GM13977 (cell line): ENCODE data around the gene E2F6.

Source experiments
- DNase-seq: peaks from one replicate; pipeline ENCODE4 v3.0.0; 2012; ENCODE audit warnings: low spot score
- CTCF ChIP-seq: IDR thresholded peaks from 2 replicates; pipeline ENCODE4 v1.5.1; 2012; ENCODE audit warnings: mild to moderate bottlenecking, control low read depth; ENCODE audit not compliant: insufficient read depth; ENCODE audit errors: extremely low read depth, missing control alignments
- in situ Hi-C: fragments of 300-500 bp; cut with MboI; formaldehyde crosslinking; loops from one replicate; pipeline ENCODE4 v1.12.0; 2022; ENCODE audit warnings: low sequenced_read_pairs, low pct_unique_long_range_greater_than_20kb, mixed read lengths, inconsistent platforms; ENCODE audit not compliant: unreplicated experiment

Gene E2F6

GRCh38 chr2:11483806-11484617 is 18.1 kb upstream of the E2F6 start:
- in situ Hi-C loops: loop anchor here (25.0 kb wide), 1 partner anchor 1528 kb away; no protein-coding TSS in a partner anchor
- no peak for DNase-seq
- TF ChIP-seq CTCF: no peak

DNA sequence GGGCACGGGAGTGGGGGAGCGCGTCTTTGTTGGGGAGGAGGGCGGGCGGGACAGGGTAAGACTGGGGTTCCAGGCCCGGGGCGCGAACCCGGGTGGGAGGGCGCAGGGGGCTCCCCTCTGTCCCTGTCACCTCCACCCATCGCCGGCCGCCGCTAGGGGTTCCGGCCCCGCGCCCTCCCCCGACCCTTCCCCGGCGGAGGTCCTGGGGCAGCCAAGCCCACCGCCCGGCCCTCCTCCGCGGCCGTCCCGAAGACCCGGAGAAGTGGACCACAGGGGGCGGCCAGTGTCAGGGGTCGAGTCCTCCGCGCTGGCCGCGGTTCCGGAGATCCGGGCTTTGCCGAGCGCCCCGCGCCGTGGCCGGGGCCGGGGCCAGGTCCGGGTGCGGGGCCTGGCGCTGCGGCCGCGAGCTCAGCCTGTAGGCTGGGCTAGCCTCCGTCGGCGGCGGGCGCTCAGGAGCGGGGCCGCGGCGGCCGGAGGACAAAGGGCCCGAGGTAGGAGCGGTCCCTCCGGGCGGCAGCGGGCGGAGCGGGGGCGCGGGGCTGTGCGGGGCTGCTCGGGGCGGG is 16.6 kb upstream of the E2F6 start:
- in situ Hi-C loops: loop anchor here (25.0 kb wide), 1 partner anchor 1530 kb away; no protein-coding TSS in a partner anchor
- no peak for TF ChIP-seq CTCF
- DNase-seq: peak; percentile 40

DNA sequence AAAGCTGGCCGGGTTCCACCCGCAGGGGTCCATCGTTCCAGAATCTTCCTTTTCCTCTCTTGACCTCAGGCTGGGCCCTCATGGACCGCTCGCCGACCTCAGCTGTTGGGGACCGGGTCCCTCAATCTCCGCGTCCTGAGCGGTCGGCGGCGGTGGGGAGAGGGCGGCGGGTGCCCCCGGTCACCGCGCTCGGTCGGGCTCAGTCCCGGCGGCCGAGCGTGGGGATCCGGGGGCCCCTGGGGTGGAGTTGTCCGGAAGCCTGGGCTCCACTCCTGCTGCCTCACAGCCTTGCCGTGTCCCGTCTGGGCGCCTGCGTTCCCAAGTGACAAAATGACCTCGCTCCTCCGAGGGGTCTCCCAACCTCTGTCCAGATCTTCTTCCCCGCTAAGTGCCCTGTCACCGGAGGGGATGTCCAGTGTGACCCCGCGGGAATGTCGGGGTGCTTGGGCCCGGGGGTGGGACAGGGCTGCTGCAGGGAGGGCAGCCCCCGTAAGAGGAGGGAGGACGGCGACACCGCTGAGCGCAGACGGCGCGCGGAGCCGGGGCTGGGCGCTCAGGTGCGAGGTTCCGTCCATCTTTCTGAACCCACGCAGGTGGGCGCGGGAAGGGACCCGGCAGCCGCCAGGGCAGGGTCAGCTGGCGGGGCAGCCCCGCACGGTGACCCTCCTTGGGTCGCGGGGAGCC is 16.0 kb upstream of the E2F6 start:
- DNase-seq: peak; percentile 32
- no peak for TF ChIP-seq CTCF
- in situ Hi-C loops: loop anchor here (25.0 kb wide), 1 partner anchor 1530 kb away; no protein-coding TSS in a partner anchor

DNA sequence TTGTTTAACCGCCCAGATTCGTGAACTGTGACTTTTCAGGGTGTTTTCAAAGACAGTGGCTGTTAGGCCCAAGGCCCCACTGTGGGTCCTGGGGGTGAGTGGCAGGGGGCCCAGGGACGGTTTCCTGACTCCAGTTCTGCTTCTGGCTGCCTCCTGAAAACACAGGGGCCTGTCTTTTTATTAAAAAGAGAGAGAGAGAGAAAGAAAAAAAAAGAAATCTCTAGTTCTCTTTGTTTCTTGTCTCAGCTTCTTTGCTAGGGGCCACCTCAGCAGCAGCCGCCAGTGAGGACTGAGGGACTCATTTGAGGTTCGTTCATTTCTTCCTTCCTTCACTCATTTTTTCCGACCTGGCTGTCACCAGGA is 15.4 kb upstream of the E2F6 start:
- no peak for DNase-seq
- in situ Hi-C loops: loop anchor here (25.0 kb wide), 1 partner anchor 1531 kb away; no protein-coding TSS in a partner anchor
- no peak for TF ChIP-seq CTCF

GRCh38 chr2:11480859-11481258 is 14.9 kb upstream of the E2F6 start:
- no peak for TF ChIP-seq CTCF
- no peak for DNase-seq
- in situ Hi-C loops: loop anchor here (25.0 kb wide), 1 partner anchor 1531 kb away; no protein-coding TSS in a partner anchor

- in situ Hi-C loops: loop anchor here (25.0 kb wide), 1 partner anchor 1532 kb away; no protein-coding TSS in a partner anchor
- TF ChIP-seq CTCF: no peak
- DNase-seq: no peak
Measured at GRCh38 chr2:11480406-11480805, 14.4 kb upstream of the E2F6 start.
